Measurements from ENCODE around the gene FLRT2.

The FLRT2 gene

GRCh38 chr14:85660243-85660922, 130.4 kb downstream of the FLRT2 start:
- DNase-seq (ENCODE audit: low spot score): no peak

- DNase-seq (ENCODE audit: low spot score): no peak
These were observed 132.2 kb downstream of the FLRT2 start for GRCh38 chr14:85662096-85662495.

- DNase-seq (ENCODE audit: low spot score): no peak
These were observed 133.3 kb downstream of the FLRT2 start for GRCh38 chr14:85663256-85663655.

GRCh38 chr14:85663667-85664066, 133.7 kb downstream of the FLRT2 start:
- no peak for DNase-seq (ENCODE audit: low spot score)

- no peak for DNase-seq (ENCODE audit: low spot score)
These were observed 146.0 kb downstream of the FLRT2 start for GRCh38 chr14:85675957-85676356.

GRCh38 chr14:85686908-85687307, 157.0 kb downstream of the FLRT2 start:
- no peak for DNase-seq (ENCODE audit: low spot score)

- DNase-seq (ENCODE audit: low spot score): no peak
These were observed 157.5 kb downstream of the FLRT2 start for GRCh38 chr14:85687456-85687855.

- no peak for DNase-seq (ENCODE audit: low spot score)
These were observed 158.1 kb downstream of the FLRT2 start for GRCh38 chr14:85688006-85688405.

GRCh38 chr14:85695300-85695699, 165.4 kb downstream of the FLRT2 start:
- DNase-seq (ENCODE audit: low spot score): no peak

- DNase-seq (ENCODE audit: low spot score): no peak
These were observed 171.2 kb downstream of the FLRT2 start for GRCh38 chr14:85701116-85701515.

- DNase-seq (ENCODE audit: low spot score): no peak
These were observed 171.8 kb downstream of the FLRT2 start for GRCh38 chr14:85701763-85702162.

GRCh38 chr14:85702191-85702590, 172.2 kb downstream of the FLRT2 start:
- DNase-seq (ENCODE audit: low spot score): no peak

GRCh38 chr14:85702997-85703396, 173.1 kb downstream of the FLRT2 start:
- DNase-seq (ENCODE audit: low spot score): no peak

Measured in hematopoietic multipotent progenitor cell treated with erythropoietin and hydrocortisone succinate and interleukin-3 and kit ligand, for 15 days (in vitro differentiated cells).